GM10266 (cell line): Measurements from ENCODE around the gene GRAP2.

Experiments used
- DNase-seq: peaks from one replicate; pipeline ENCODE4 v3.0.0; 2012; ENCODE audit errors: extremely low spot score
- TF ChIP-seq, protein P1 (sequence below): IDR thresholded peaks from 2 replicates; pipeline ENCODE4 v1.5.1; 2012; ENCODE audit warnings: mild to moderate bottlenecking, low read depth; ENCODE audit not compliant: control insufficient read depth, insufficient read depth; ENCODE audit errors: missing control alignments

GRAP2 gene

GRCh38 chr22:39997421-39997820, 96.5 kb downstream of the GRAP2 start:
- DNase-seq: no peak
- TF ChIP-seq, protein P1, sequence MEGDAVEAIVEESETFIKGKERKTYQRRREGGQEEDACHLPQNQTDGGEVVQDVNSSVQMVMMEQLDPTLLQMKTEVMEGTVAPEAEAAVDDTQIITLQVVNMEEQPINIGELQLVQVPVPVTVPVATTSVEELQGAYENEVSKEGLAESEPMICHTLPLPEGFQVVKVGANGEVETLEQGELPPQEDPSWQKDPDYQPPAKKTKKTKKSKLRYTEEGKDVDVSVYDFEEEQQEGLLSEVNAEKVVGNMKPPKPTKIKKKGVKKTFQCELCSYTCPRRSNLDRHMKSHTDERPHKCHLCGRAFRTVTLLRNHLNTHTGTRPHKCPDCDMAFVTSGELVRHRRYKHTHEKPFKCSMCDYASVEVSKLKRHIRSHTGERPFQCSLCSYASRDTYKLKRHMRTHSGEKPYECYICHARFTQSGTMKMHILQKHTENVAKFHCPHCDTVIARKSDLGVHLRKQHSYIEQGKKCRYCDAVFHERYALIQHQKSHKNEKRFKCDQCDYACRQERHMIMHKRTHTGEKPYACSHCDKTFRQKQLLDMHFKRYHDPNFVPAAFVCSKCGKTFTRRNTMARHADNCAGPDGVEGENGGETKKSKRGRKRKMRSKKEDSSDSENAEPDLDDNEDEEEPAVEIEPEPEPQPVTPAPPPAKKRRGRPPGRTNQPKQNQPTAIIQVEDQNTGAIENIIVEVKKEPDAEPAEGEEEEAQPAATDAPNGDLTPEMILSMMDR: no peak

- DNase-seq: no peak
- TF ChIP-seq, protein P1: no peak
Measured at GRCh38 chr22:39997939-39998726, 97.2 kb downstream of the GRAP2 start.

DNA sequence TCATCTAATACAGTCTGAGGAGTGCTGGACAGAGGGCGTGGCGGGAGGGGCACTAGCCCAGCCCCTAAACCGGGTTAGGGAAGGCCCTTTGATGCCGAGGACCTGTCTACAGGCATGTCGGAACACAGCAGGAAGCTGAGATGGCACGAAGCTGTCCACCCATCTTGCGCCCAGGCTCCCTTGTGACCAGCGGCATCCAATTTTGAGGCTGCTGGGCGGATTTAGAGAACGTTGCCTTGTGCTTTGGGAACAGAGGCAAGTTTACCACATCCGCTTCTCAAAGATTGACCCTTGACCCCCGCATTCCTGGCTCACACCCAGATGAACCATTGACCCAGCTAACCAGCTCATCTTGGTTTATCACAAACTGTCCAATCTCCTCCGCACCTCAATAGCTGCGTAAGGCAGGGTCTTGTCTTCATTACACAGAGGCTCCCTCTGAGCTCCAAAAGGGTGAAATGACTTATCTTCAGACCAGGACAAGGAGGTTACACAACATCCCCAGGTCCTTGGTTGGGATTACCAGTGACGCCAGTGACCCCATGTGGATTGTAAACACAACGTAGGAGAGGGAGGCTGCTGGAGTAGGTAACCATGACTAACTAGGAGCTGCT, 98.4 kb downstream of the GRAP2 start:
- TF ChIP-seq, protein P1: no peak
- peak; percentile 49 for DNase-seq

DNA sequence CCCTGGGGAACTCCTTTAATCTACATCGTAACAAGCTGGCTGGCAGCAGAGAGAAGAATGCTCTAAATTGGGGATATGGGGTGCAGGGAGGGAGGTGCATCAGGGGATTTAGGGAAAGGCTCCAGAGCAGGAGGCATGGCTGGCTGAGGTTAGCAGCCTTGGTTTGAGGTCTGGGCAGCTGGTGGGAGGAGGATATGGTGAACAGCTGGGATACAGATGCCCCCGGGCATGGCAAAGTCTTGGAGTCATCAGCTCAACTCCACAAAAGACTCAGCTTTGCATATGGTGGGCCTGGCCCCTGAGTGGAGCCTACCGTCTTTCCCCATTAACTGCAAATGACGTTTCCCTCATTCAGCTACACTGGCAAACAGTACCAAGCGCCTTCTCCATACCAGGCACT, 99.3 kb downstream of the GRAP2 start:
- TF ChIP-seq, protein P1: no peak
- DNase-seq: no peak

DNA sequence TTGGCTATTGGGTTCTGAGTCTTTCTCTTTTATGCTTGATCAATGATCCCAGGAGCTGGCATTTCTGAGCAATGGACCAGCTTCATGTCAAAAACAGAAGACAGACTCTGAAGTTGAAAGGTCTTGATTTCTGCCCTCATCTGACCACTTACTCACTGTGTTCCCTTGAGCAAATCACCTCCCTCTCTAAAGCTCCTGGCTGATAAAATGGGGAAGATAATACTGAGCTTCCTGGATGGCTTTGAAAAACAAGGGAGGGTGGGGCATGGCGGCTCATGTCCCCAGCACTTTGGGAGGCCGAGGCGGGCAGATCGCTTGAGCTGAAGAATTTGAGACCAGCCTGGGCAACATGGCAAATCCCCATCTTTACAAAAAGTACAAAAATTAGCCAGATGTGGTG, 100.2 kb downstream of the GRAP2 start:
- DNase-seq: no peak
- TF ChIP-seq, protein P1: no peak

DNA sequence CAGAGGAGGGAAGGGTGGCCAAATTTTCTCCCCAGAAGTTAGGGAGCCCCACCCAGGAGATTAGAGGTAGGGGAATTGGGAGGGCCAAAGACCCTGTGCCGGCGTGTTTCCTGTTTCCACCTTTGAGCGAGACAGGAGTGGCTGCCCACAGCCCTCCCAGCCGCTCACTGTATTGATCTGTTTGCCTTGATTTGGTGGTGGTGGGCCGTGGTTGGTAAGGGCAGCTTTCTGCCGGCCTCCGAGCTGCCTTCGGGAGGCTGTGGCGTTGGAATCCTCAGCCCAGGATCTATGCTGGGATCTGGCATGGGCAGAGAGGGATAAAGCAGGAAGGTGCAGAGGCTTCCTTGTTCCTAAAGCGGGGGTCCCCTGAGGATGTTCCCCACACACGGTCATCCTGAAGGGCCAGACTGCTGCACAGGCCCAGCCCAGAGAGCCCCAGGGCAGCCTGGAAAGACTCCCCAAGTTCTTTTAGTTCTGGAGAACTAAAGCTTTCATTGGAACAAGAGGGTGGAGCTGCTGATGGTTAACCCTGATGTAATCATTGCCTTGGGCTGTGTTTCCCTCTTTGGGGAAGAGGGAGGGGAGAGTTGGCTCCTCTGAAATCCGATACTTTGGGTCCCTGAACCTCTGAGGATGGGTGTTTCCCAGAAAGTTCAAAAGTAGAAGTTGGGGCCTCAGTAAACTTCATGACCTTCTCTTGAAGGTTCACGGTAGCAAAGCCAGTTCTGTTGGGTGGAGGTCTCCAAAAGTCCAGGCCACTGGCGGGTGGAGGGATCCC, 101.1 kb downstream of the GRAP2 start:
- no peak for DNase-seq
- TF ChIP-seq, protein P1: no peak
